HepG2 (cell line): Measurements from ENCODE around the gene KIF23. TPM values are rescaled to one million over a fixed set of nuclear protein-coding genes. Genes with fewer than 3 reads are reported as not detected.

Source experiments
- AKAP8 ChIP-seq: sonication (generic); formaldehyde crosslinking; IDR thresholded peaks from 2 replicates; pipeline ENCODE4 v1.5.1; 2020; ENCODE audit warnings: mild to moderate bottlenecking, missing genetic modification reagents
- BCL3 ChIP-seq: sonication (generic); formaldehyde crosslinking; IDR thresholded peaks from 2 replicates; pipeline ENCODE4 v1.5.1; 2020; ENCODE audit warnings: mild to moderate bottlenecking, missing genetic modification reagents, moderate library complexity
- BRF2 ChIP-seq: sonication (generic); formaldehyde crosslinking; IDR thresholded peaks from 2 replicates; pipeline ENCODE4 v1.8.1; 2022; ENCODE audit warnings: mild to moderate bottlenecking, missing genetic modification reagents
- DDIT3 ChIP-seq: sonication (generic); formaldehyde crosslinking; IDR thresholded peaks from 2 replicates; pipeline ENCODE4 v1.4.0; 2020; ENCODE audit warnings: mild to moderate bottlenecking, missing genetic modification reagents
- DPF2 ChIP-seq: sonication (generic); formaldehyde crosslinking; IDR thresholded peaks from 2 replicates; pipeline ENCODE4 v1.4.0; 2020; ENCODE audit warnings: mild to moderate bottlenecking, low read depth, missing genetic modification reagents, borderline replicate concordance
- EED ChIP-seq: sonication (generic); formaldehyde crosslinking; IDR thresholded peaks from 2 replicates; pipeline ENCODE4 v1.5.0; 2020; ENCODE audit warnings: mild to moderate bottlenecking, missing genetic modification reagents
- FOXM1 ChIP-seq: sonication (generic); formaldehyde crosslinking; IDR thresholded peaks from 2 replicates; pipeline ENCODE4 v1.5.0; 2020; ENCODE audit warnings: missing genetic modification reagents
- HNF4A ChIP-seq: sonication (generic); formaldehyde crosslinking; IDR thresholded peaks from 2 replicates; pipeline ENCODE4 v1.4.0; 2020; ENCODE audit warnings: missing genetic modification reagents
- IRX3 ChIP-seq: sonication (generic); formaldehyde crosslinking; IDR thresholded peaks from 2 replicates; pipeline ENCODE4 v1.8.1; 2023; ENCODE audit warnings: mild to moderate bottlenecking, low read depth, missing genetic modification reagents, borderline replicate concordance
- KMT2A ChIP-seq: sonication (generic); formaldehyde crosslinking; IDR thresholded peaks from 2 replicates; pipeline ENCODE4 v1.4.0; 2020; ENCODE audit warnings: missing genetic modification reagents
- MAFG ChIP-seq: sonication (generic); formaldehyde crosslinking; IDR thresholded peaks from 2 replicates; pipeline ENCODE4 v1.5.1; 2020; ENCODE audit warnings: mild to moderate bottlenecking, missing genetic modification reagents
- NR2F1 ChIP-seq, 2 experiments: fragments of 450-650 bp in 1 of 2; formaldehyde crosslinking in 1 of 2; IDR thresholded peaks; 2 replicates each; pipeline versions ENCODE4 v1.5.0 to v1.6.1; 2016 to 2020; ENCODE audit warnings: mild to moderate bottlenecking in 1 of 2, missing compliant biosample characterization in 1 of 2, missing genetic modification reagents in 1 of 2, moderate library complexity in 1 of 2
- ONECUT2 ChIP-seq: sonication (generic); formaldehyde crosslinking; IDR thresholded peaks from 2 replicates; pipeline ENCODE4 v1.4.0; 2020; ENCODE audit warnings: missing genetic modification reagents
- PAX8 ChIP-seq: sonication (generic); formaldehyde crosslinking; IDR thresholded peaks from 2 replicates; pipeline ENCODE4 v1.8.0; 2022; ENCODE audit warnings: mild to moderate bottlenecking, missing genetic modification reagents, borderline replicate concordance
- PITX1 ChIP-seq: sonication (generic); formaldehyde crosslinking; IDR thresholded peaks from 2 replicates; pipeline ENCODE4 v1.5.1; 2020; ENCODE audit warnings: mild to moderate bottlenecking, missing genetic modification reagents
- POGK ChIP-seq: sonication (generic); formaldehyde crosslinking; conservative IDR thresholded peaks from 2 replicates; pipeline ENCODE4 v1.8.0; 2022; ENCODE audit warnings: mild to moderate bottlenecking, moderate library complexity, missing genetic modification reagents
- PRMT3 ChIP-seq: sonication (generic); formaldehyde crosslinking; IDR thresholded peaks from 2 replicates; pipeline ENCODE4 v1.8.1; 2022; ENCODE audit warnings: low read depth, mild to moderate bottlenecking, moderate library complexity, missing genetic modification reagents, borderline replicate concordance
- SAFB2 ChIP-seq: sonication (generic); formaldehyde crosslinking; IDR thresholded peaks from 2 replicates; pipeline ENCODE4 v1.5.1; 2020; ENCODE audit warnings: missing genetic modification reagents, low read depth, mild to moderate bottlenecking, borderline replicate concordance
- TCF12 ChIP-seq, 2 experiments: fragments of 450-650 bp in 1 of 2; sonication (generic) in 1 of 2; formaldehyde crosslinking in 1 of 2; IDR thresholded peaks; 2 replicates each; pipeline versions ENCODE4 v1.6.1 to v1.8.0; 2017 to 2022; ENCODE audit warnings: antibody characterized with exemption in 1 of 2, mild to moderate bottlenecking in 1 of 2, missing genetic modification reagents in 1 of 2, moderate library complexity in 1 of 2
- YEATS2 ChIP-seq: sonication (generic); formaldehyde crosslinking; IDR thresholded peaks from 2 replicates; pipeline ENCODE4 v1.4.0; 2020; ENCODE audit warnings: missing genetic modification reagents, borderline replicate concordance
- ZFP90 ChIP-seq: sonication (generic); formaldehyde crosslinking; IDR thresholded peaks from 2 replicates; pipeline ENCODE4 v1.8.0; 2022; ENCODE audit warnings: missing genetic modification reagents, mild to moderate bottlenecking, inconsistent platforms, borderline replicate concordance
- ZNF883 ChIP-seq: sonication (generic); formaldehyde crosslinking; IDR thresholded peaks from 2 replicates; pipeline ENCODE4 v1.5.1; 2020; ENCODE audit warnings: mild to moderate bottlenecking, missing genetic modification reagents; ENCODE audit errors: not compliant biosample characterization
- ZNF891 ChIP-seq: sonication (generic); formaldehyde crosslinking; IDR thresholded peaks from 2 replicates; pipeline ENCODE4 v1.5.0; 2020; ENCODE audit warnings: mild to moderate bottlenecking, missing genetic modification reagents
- ZZZ3 ChIP-seq: sonication (generic); formaldehyde crosslinking; IDR thresholded peaks from 2 replicates; pipeline ENCODE4 v1.4.0; 2020; ENCODE audit warnings: missing genetic modification reagents, mild to moderate bottlenecking, borderline replicate concordance
- polyA plus RNA-seq, 8 experiments: library from polyadenylated mRNA; depleted of rRNA in 3 of 8; stranded (reverse) in 7 of 8; unstranded in 1 of 8; fragments of >200 nt; fragmentation: Illumina TruSeq in 4 of 8; extraction: Trizol in 4 of 8; gene quantifications; 2 replicates each; pipeline versions ENCODE4 v1.2.1 to v1.2.3, GENCODE V29; 2011 to 2016; ENCODE audit warnings: low read depth in 4 of 8, missing spikeins in 1 of 8, mixed read lengths in 1 of 8; ENCODE audit not compliant: insufficient read depth in 1 of 8
- total RNA-seq, 5 experiments: library from RNA; depleted of rRNA; stranded (reverse); fragments of >200 nt; fragmentation: Illumina TruSeq; extraction: Trizol; gene quantifications; 2 replicates each; pipeline ENCODE4 v1.2.3, GENCODE V29; 2016; ENCODE audit warnings: low read depth in 1 of 5

KIF23 gene
- total and polyA plus RNA-seq, 2 of the 13 experiments (the other 11 are each of a cell fraction or from before 2014, with no cell fraction given), result 11.3 to 38.1 TPM

- TF ChIP-seq TCF12 (IDR thresholded peaks at IDR 0.05) (no peak), TCF12 (CRISPR knock-in tag; IDR thresholded peaks at IDR 0.05) (no peak), IRX3 (CRISPR knock-in tag) (no peak), SAFB2 (CRISPR knock-in tag) (no peak), ONECUT2 (no peak), PRMT3 (no peak), PAX8 (0 out of 2 replicates have a peak, but pooled peaks have one; percentile 53), NR2F1 (CRISPR knock-in tag; IDR thresholded peaks at IDR 0.05) (no peak), AKAP8 (CRISPR knock-in tag) (no peak), YEATS2 (CRISPR knock-in tag) (peak; percentile 81), ZFP90 (CRISPR knock-in tag) (0 out of 2 replicates have a peak, but pooled peaks have one; percentile 21), ZZZ3 (CRISPR knock-in tag) (peak; percentile 74; the same call in 1 of the 2 replicates), ZNF883 (CRISPR knock-in tag) (no peak), DPF2 (CRISPR knock-in tag) (no peak), DDIT3 (CRISPR knock-in tag) (no peak), BRF2 (CRISPR knock-in tag) (no peak), MAFG (CRISPR knock-in tag) (no peak), EED (no peak; the same call in 1 of the 2 replicates), HNF4A (CRISPR knock-in tag) (peak; percentile 67), BCL3 (peak; percentile 83; the same call in 1 of the 2 replicates), POGK (CRISPR knock-in tag) (no peak), ZNF891 (CRISPR knock-in tag) (0 out of 2 replicates have a peak, but pooled peaks have one; percentile 56), FOXM1 (CRISPR knock-in tag) (no peak), KMT2A (peak; percentile 63; the same call in 1 of the 2 replicates), PITX1 (CRISPR knock-in tag) (peak; percentile 78; the same call in 1 of the 2 replicates)
Measured at GRCh38 chr15:69462493-69463181, 48.5 kb downstream of the KIF23 start (continued).
